Measurements from ENCODE around the gene PIK3IP1. TPM values are rescaled to one million over a fixed set of nuclear protein-coding genes. Genes with fewer than 3 reads are reported as not detected.
A peak's percentile ranks its signal among the peaks of the same experiment; 100 is the strongest.

PIK3IP1 gene
- total and polyA plus RNA-seq, 2 of the 8 experiments (the other 6 are each of a cell fraction or from before 2014, with no cell fraction given), result 1.00 to 1.3 TPM

DNA sequence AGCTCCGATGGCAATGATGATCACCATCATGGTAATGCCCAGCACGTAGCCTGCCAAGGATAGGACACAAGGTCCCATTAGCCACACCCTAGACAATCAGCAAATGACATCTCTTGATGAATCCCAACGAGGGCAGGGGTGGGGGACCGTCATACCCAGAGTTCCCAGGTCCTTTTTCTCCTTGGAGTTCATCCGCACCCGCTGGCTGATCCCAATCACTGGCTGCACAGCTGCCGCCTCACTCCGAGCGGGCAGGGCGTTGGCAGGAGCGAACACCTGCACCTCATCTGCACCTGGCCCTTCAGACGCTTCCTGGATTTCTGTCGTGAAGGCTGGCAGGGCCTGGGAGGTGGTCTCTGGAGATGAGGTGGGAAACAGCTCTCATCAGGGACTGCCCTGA is 2.9 kb downstream of the PIK3IP1 start:
- no peak overlapping the region for H2AFZ ChIP-seq (ENCODE audit: low read length)
- no peak overlapping the region for H3K27ac ChIP-seq (ENCODE audit: low read depth, low read length)
- no peak overlapping the region for H3K23ac ChIP-seq (ENCODE audit: insufficient read length)
- no peak overlapping the region for H3K4me2 ChIP-seq (ENCODE audit: insufficient read depth in 1 of 2, low read depth in 2 of 2, low read length in 2 of 2)
- DNase-seq (ENCODE audit: low read depth in 1 of 2, low spot score in 2 of 2) (no peak), FAIRE-seq (no peak)
- TF ChIP-seq TBP (IDR thresholded peaks at IDR 0.05; ENCODE audit: low read depth, low read length) (no peak), RXRA (IDR thresholded peaks at IDR 0.05; ENCODE audit: insufficient read depth, low read depth, low read length) (no peak), CTBP2 (IDR thresholded peaks at IDR 0.05; ENCODE audit: borderline replicate concordance, insufficient read depth, insufficient read length, low read length) (no peak), SUZ12 (IDR thresholded peaks at IDR 0.05; ENCODE audit: low read length) (no peak), RFX5 (IDR thresholded peaks at IDR 0.05; ENCODE audit: borderline replicate concordance, low read depth, low read length) (no peak), JUN (IDR thresholded peaks at IDR 0.05; ENCODE audit: low read depth, low read length) (no peak), SP4 (IDR thresholded peaks at IDR 0.05; ENCODE audit: low read length) (no peak)
- TF ChIP-seq, protein P1, sequence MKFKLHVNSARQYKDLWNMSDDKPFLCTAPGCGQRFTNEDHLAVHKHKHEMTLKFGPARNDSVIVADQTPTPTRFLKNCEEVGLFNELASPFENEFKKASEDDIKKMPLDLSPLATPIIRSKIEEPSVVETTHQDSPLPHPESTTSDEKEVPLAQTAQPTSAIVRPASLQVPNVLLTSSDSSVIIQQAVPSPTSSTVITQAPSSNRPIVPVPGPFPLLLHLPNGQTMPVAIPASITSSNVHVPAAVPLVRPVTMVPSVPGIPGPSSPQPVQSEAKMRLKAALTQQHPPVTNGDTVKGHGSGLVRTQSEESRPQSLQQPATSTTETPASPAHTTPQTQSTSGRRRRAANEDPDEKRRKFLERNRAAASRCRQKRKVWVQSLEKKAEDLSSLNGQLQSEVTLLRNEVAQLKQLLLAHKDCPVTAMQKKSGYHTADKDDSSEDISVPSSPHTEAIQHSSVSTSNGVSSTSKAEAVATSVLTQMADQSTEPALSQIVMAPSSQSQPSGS (IDR thresholded peaks at IDR 0.05; ENCODE audit: low read length), result no peak
- peak overlapping the region; percentile 71; the same call in 1 of the 2 replicates for H2BK12ac ChIP-seq (ENCODE audit: low read depth, low read length)
- 89% methylated on average over 13 of the region's 13 CpGs; no CpG with 5 or more reads in 1 of the 2 experiments for WGBS, 2 experiments (ENCODE audit: extremely low coverage in 1 of 2, insufficient coverage in 1 of 2, insufficient read length in 1 of 2, insufficient replicate concordance in 2 of 2, low coverage in 1 of 2, low lambda C conversion rate in 2 of 2, missing lambda C conversion rate in 1 of 2)
- 0 out of 2 replicates have a peak overlapping the region, but pooled peaks have one; percentile 58 for H2AK5ac ChIP-seq (ENCODE audit: low read depth, low read length)
- H2BK20ac ChIP-seq (ENCODE audit: low read length), result no peak overlapping the region
- CTCF ChIA-PET (ENCODE audit: partially characterized antibody), result interaction anchor here (1.0 to 2.3 kb wide), 4 partner anchors 9 to 33 kb away, joined by 3 to 9 read pairs (median 6); no protein-coding TSS in a partner anchor
- H3K4ac ChIP-seq (replicated peaks; ENCODE audit: insufficient read length, low read depth, low read length), result no peak overlapping the region
- no peak overlapping the region for H3K56ac ChIP-seq (replicated peaks; ENCODE audit: insufficient read length, low read depth, low read length)
- H2BK15ac ChIP-seq (ENCODE audit: low read length), result no peak overlapping the region
- H3K79me1 ChIP-seq (ENCODE audit: low read depth, low read length), result no peaks in the 10 kb centered on the region
- H3K18ac ChIP-seq (ENCODE audit: extremely low read depth, low read length), result no peak overlapping the region
- POLR2A ChIA-PET (ENCODE audit: partially characterized antibody), result interaction anchor here (0.8 to 1.5 kb wide), 4 partner anchors 14 to 57 kb away, joined by 3 to 5 read pairs (median 3); partner anchors contain the start of gene PATZ1
- no peaks in the 10 kb centered on the region for H4K20me1 ChIP-seq (replicated peaks in 1 of 2; ENCODE audit: control insufficient read depth in 1 of 2, insufficient read depth in 2 of 2, low read length in 2 of 2)
- no peak overlapping the region for H3K14ac ChIP-seq (ENCODE audit: insufficient read length)
- no peak overlapping the region for H4K91ac ChIP-seq (replicated peaks; ENCODE audit: insufficient read length, low read length)
- 0 out of 2 replicates have a peak overlapping the region, but pooled peaks have one; percentile 7 for H4K8ac ChIP-seq (ENCODE audit: extremely low read depth, insufficient read depth, low read length)
- no peaks in the 10 kb centered on the region for H3K79me2 ChIP-seq (ENCODE audit: control insufficient read depth in 1 of 2, insufficient read depth in 2 of 2, low read length in 2 of 2)
- H3K23me2 ChIP-seq (ENCODE audit: low read depth, low read length), result peaks cover 8% of the 10 kb centered on the region
- no peaks in the 10 kb centered on the region for H3K36me3 ChIP-seq (ENCODE audit: control insufficient read depth in 2 of 4, insufficient read depth in 4 of 4, low read length in 3 of 4)
- H3K9ac ChIP-seq (replicated peaks in 1 of 4; ENCODE audit: extremely low read depth in 1 of 4, low read depth in 3 of 4, low read length in 3 of 4), result no peak overlapping the region; a peak in 1 of 7 replicates
- H3K4me3 ChIP-seq (ENCODE audit: extremely low read depth in 1 of 4, insufficient read depth in 2 of 4, low read depth in 3 of 4, low read length in 4 of 4), result no peak overlapping the region
- no peak overlapping the region for H2BK120ac ChIP-seq (replicated peaks; ENCODE audit: low read depth, low read length)
- H3K4me1 ChIP-seq (replicated peaks in 1 of 4; ENCODE audit: control insufficient read depth in 3 of 4, insufficient read depth in 4 of 4, low read length in 3 of 4), result peaks cover 0 to 16% (median 5%) of the 10 kb centered on the region in 4 experiments; a peak in 5 of 7 replicates
- peaks cover 6 to 30% (median 20%) of the 10 kb centered on the region in 4 experiments; a peak in 6 of 7 replicates for H3K27me3 ChIP-seq (replicated peaks in 1 of 4; ENCODE audit: control insufficient read depth in 3 of 4, extremely low read depth in 1 of 4, insufficient read depth in 3 of 4, low read length in 3 of 4)
- no peaks in the 10 kb centered on the region for H3K9me3 ChIP-seq (ENCODE audit: insufficient read depth in 2 of 2, low read depth in 1 of 2, low read length in 1 of 2)
- no peak overlapping the region for H2BK5ac ChIP-seq (ENCODE audit: low read depth, low read length)
- no peak overlapping the region for H4K5ac ChIP-seq (ENCODE audit: insufficient read length, low read depth, low read length)
